Ectodermal cell (in vitro differentiated cells): Measurements from ENCODE around the gene SELPLG.

Experiments
- H3K27ac ChIP-seq: 2 replicates; pipeline ENCODE4 v1.7.0; 2013; ENCODE audit warnings: mild to moderate bottlenecking, low read depth, low read length; ENCODE audit not compliant: insufficient read depth, poor library complexity, severe bottlenecking
- H3K27me3 ChIP-seq: 2 replicates; pipeline ENCODE4 v1.7.0; 2013; ENCODE audit warnings: mild to moderate bottlenecking, low read length; ENCODE audit not compliant: insufficient read depth, control insufficient read depth, poor library complexity, severe bottlenecking
- H3K36me3 ChIP-seq: one replicate; pipeline ENCODE4 v1.7.0; 2013; ENCODE audit warnings: low read length; ENCODE audit not compliant: control insufficient read depth, insufficient read depth
- H3K4me1 ChIP-seq: one replicate; pipeline ENCODE4 v1.7.0; 2013; ENCODE audit warnings: low read length; ENCODE audit not compliant: control insufficient read depth, insufficient read depth
- H3K4me3 ChIP-seq: 2 replicates; pipeline ENCODE4 v1.7.0; 2013; ENCODE audit warnings: low read depth, low read length, control low read depth; ENCODE audit not compliant: insufficient read depth
- H3K9me3 ChIP-seq: 2 replicates; pipeline ENCODE4 v1.7.0; 2013; ENCODE audit warnings: mild to moderate bottlenecking, low read length, moderate library complexity; ENCODE audit not compliant: control insufficient read depth
- WGBS, 2 experiments: methylation state at CpG; one replicate each; pipeline ENCODE4 v1.1.7; 2013; ENCODE audit warnings: missing lambda C conversion rate in 2 of 2; 5-methylcytosine and 5-hydroxymethylcytosine counted together

Gene SELPLG

GRCh38 chr12:108613548-108613947 is 20.1 kb downstream of the SELPLG start:
- peaks cover 11% of the 10 kb centered on the region for H3K4me1 ChIP-seq
- H3K36me3 ChIP-seq, result no peaks in the 10 kb centered on the region
- no peaks in the 10 kb centered on the region for H3K27me3 ChIP-seq
- no peaks in the 10 kb centered on the region for H3K9me3 ChIP-seq
- WGBS, 2 experiments, result 75 to 80% methylated on average over 9 of the region's 9 CpGs
- H3K27ac ChIP-seq, result no peak overlapping the region
- no peak overlapping the region for H3K4me3 ChIP-seq

GRCh38 chr12:108612788-108613282 is 20.9 kb downstream of the SELPLG start:
- H3K27me3 ChIP-seq, result no peaks in the 10 kb centered on the region

GRCh38 chr12:108611884-108612415 is 21.7 kb downstream of the SELPLG start:
- Histone ChIP-seq H3K27me3 (no peaks in the 10 kb centered on the region), H3K4me1 (peaks cover 11% of the 10 kb centered on the region), H3K4me3 (no peak overlapping the region), H3K36me3 (no peaks in the 10 kb centered on the region), H3K9me3 (no peaks in the 10 kb centered on the region), H3K27ac (no peak overlapping the region)
- WGBS, 2 experiments, result 62 to 64% methylated on average over 5 of the region's 5 CpGs

More at GRCh38 chr12:108612788-108613282, 20.9 kb downstream of the SELPLG start:
- Histone ChIP-seq H3K4me3 (no peak overlapping the region), H3K27ac (no peak overlapping the region), H3K4me1 (peaks cover 11% of the 10 kb centered on the region), H3K9me3 (no peaks in the 10 kb centered on the region), H3K36me3 (no peaks in the 10 kb centered on the region)
- WGBS, 2 experiments, result 68 to 69% methylated on average over 8 of the region's 8 CpGs

GRCh38 chr12:108610856-108611605 is 22.7 kb downstream of the SELPLG start:
- H3K27me3 ChIP-seq, result no peaks in the 10 kb centered on the region
- H3K27ac ChIP-seq, result no peak overlapping the region
- H3K36me3 ChIP-seq, result no peaks in the 10 kb centered on the region
- peaks cover 11% of the 10 kb centered on the region for H3K4me1 ChIP-seq
- WGBS, 2 experiments, result 89 to 93% methylated on average over 15 of the region's 15 CpGs
- no peaks in the 10 kb centered on the region for H3K9me3 ChIP-seq
- no peak overlapping the region for H3K4me3 ChIP-seq

GRCh38 chr12:108610336-108610815 is 23.3 kb downstream of the SELPLG start:
- H3K27ac ChIP-seq, result no peak overlapping the region

GRCh38 chr12:108609537-108610335 is 24.0 kb downstream of the SELPLG start:
- no peak overlapping the region for H3K4me3 ChIP-seq
- H3K27me3 ChIP-seq, result no peaks in the 10 kb centered on the region
- H3K9me3 ChIP-seq, result no peaks in the 10 kb centered on the region
- H3K27ac ChIP-seq, result no peak overlapping the region
- peaks cover 11% of the 10 kb centered on the region for H3K4me1 ChIP-seq
- 77 to 81% methylated on average over 21 of the region's 21 CpGs for WGBS, 2 experiments
- H3K36me3 ChIP-seq, result no peaks in the 10 kb centered on the region

More at GRCh38 chr12:108610336-108610815, 23.3 kb downstream of the SELPLG start:
- H3K36me3 ChIP-seq, result no peaks in the 10 kb centered on the region
- no peaks in the 10 kb centered on the region for H3K27me3 ChIP-seq
- 93% methylated on average over 8 of the region's 8 CpGs for WGBS, 2 experiments
- no peak overlapping the region for H3K4me3 ChIP-seq
- H3K9me3 ChIP-seq, result no peaks in the 10 kb centered on the region
- H3K4me1 ChIP-seq, result peaks cover 11% of the 10 kb centered on the region

GRCh38 chr12:108608616-108609015 is 25.1 kb downstream of the SELPLG start:
- H3K36me3 ChIP-seq, result no peaks in the 10 kb centered on the region
- no peak overlapping the region for H3K27ac ChIP-seq
- 89 to 91% methylated on average over 5 of the region's 5 CpGs for WGBS, 2 experiments
- H3K4me3 ChIP-seq, result no peak overlapping the region
- no peaks in the 10 kb centered on the region for H3K27me3 ChIP-seq
- H3K4me1 ChIP-seq, result peaks cover 11% of the 10 kb centered on the region
- no peaks in the 10 kb centered on the region for H3K9me3 ChIP-seq

- no peak overlapping the region for H3K27ac ChIP-seq
- WGBS, 2 experiments, result 86 to 87% methylated on average over 10 of the region's 10 CpGs
- no peaks in the 10 kb centered on the region for H3K27me3 ChIP-seq
- H3K9me3 ChIP-seq, result no peaks in the 10 kb centered on the region
- H3K4me1 ChIP-seq, result peaks cover 10% of the 10 kb centered on the region
- H3K36me3 ChIP-seq, result no peaks in the 10 kb centered on the region
- H3K4me3 ChIP-seq, result no peak overlapping the region
Observed at GRCh38 chr12:108607981-108608600, 25.6 kb downstream of the SELPLG start.

GRCh38 chr12:108606492-108606891 is 27.2 kb downstream of the SELPLG start:
- Histone ChIP-seq H3K36me3 (no peaks in the 10 kb centered on the region), H3K9me3 (no peaks in the 10 kb centered on the region), H3K4me1 (peaks cover 6% of the 10 kb centered on the region), H3K27me3 (no peaks in the 10 kb centered on the region), H3K4me3 (no peak overlapping the region), H3K27ac (no peak overlapping the region)
- WGBS, 2 experiments, result 91 to 92% methylated on average over 9 of the region's 9 CpGs
